Nephron (organoid): ENCODE data around the gene TMEM63B.

Experiments used
- H3K27ac Mint-ChIP-seq, 3 experiments: 2 replicates each; pipeline ENCODE4 v1.8.0; 2020; ENCODE audit warnings: mixed read lengths in 3 of 3, mild to moderate bottlenecking in 2 of 3, moderate library complexity in 1 of 3
- H3K27me3 Mint-ChIP-seq: 2 replicates; pipeline ENCODE4 v1.8.0; 2021; ENCODE audit warnings: low read depth, mild to moderate bottlenecking, moderate library complexity, mixed read lengths
- H3K36me3 Mint-ChIP-seq: 2 replicates; pipeline ENCODE4 v1.8.0; 2020; ENCODE audit warnings: low read depth, mixed read lengths
- H3K4me1 Mint-ChIP-seq: 2 replicates; pipeline ENCODE4 v1.8.0; 2020; ENCODE audit warnings: mixed read lengths
- H3K4me3 Mint-ChIP-seq, 3 experiments: 2 replicates each; pipeline ENCODE4 v1.8.0; 2020; ENCODE audit warnings: mild to moderate bottlenecking in 3 of 3, mixed read lengths in 3 of 3, moderate library complexity in 2 of 3
- H3K9me3 Mint-ChIP-seq: 2 replicates; pipeline ENCODE4 v1.8.0; 2020; ENCODE audit warnings: mixed read lengths
- CTCF ChIP-seq, 3 experiments: fragments of 200-600 bp; sonication (generic); IDR thresholded peaks; one replicate each; pipeline ENCODE4 v1.5.0; 2021; ENCODE audit warnings: antibody characterized with exemption in 3 of 3; ENCODE audit not compliant: unreplicated experiment in 3 of 3

TMEM63B gene

GRCh38 chr6:44110966-44111365, 16.4 kb upstream of the TMEM63B start:
- no peak overlapping the region for H3K4me3 Mint-ChIP-seq
- no peaks in the 10 kb centered on the region for H3K9me3 Mint-ChIP-seq
- H3K36me3 Mint-ChIP-seq: peaks cover 67% of the 10 kb centered on the region
- H3K27ac Mint-ChIP-seq: no peak overlapping the region
- H3K4me1 Mint-ChIP-seq: peaks cover 8% of the 10 kb centered on the region
- no peaks in the 10 kb centered on the region for H3K27me3 Mint-ChIP-seq
- no peak for TF ChIP-seq CTCF (IDR thresholded peaks at IDR 0.05; ENCODE audit: unreplicated experiment in 3 of 3)

- Mint-ChIP-seq H3K27me3 (no peaks in the 10 kb centered on the region), H3K27ac (no peak overlapping the region), H3K4me1 (peaks cover 15% of the 10 kb centered on the region), H3K4me3 (no peak overlapping the region), H3K36me3 (peaks cover 61% of the 10 kb centered on the region), H3K9me3 (no peaks in the 10 kb centered on the region)
- no peak for TF ChIP-seq CTCF (IDR thresholded peaks at IDR 0.05; ENCODE audit: unreplicated experiment in 3 of 3)
Measured at GRCh38 chr6:44111434-44112417, 15.6 kb upstream of the TMEM63B start.

- Mint-ChIP-seq H3K4me1 (peaks cover 25% of the 10 kb centered on the region), H3K36me3 (peaks cover 58% of the 10 kb centered on the region), H3K27me3 (no peaks in the 10 kb centered on the region), H3K4me3 (no peak overlapping the region), H3K9me3 (no peaks in the 10 kb centered on the region), H3K27ac (no peak overlapping the region)
- TF ChIP-seq CTCF (IDR thresholded peaks at IDR 0.05; ENCODE audit: unreplicated experiment in 3 of 3): no peak
Measured at GRCh38 chr6:44113414-44113813, 13.9 kb upstream of the TMEM63B start.

- no peak overlapping the region for H3K4me3 Mint-ChIP-seq
Measured at GRCh38 chr6:44115866-44116265, 11.5 kb upstream of the TMEM63B start.

GRCh38 chr6:44116641-44117382, 10.5 kb upstream of the TMEM63B start:
- Mint-ChIP-seq H3K27me3 (no peaks in the 10 kb centered on the region), H3K27ac (peak overlapping the region; percentile 29 to 36 (median 31)), H3K4me3 (no peak overlapping the region), H3K9me3 (no peaks in the 10 kb centered on the region), H3K4me1 (peaks cover 32% of the 10 kb centered on the region), H3K36me3 (peaks cover 29% of the 10 kb centered on the region)
- no peak for TF ChIP-seq CTCF (IDR thresholded peaks at IDR 0.05; ENCODE audit: unreplicated experiment in 3 of 3)

More at GRCh38 chr6:44115866-44116265, 11.5 kb upstream of the TMEM63B start:
- Mint-ChIP-seq H3K9me3 (no peaks in the 10 kb centered on the region), H3K4me1 (peaks cover 26% of the 10 kb centered on the region), H3K36me3 (peaks cover 38% of the 10 kb centered on the region), H3K27me3 (no peaks in the 10 kb centered on the region), H3K27ac (peak overlapping the region in 2 of 3 experiments; percentile 21 to 31)
- TF ChIP-seq CTCF (IDR thresholded peaks at IDR 0.05; ENCODE audit: unreplicated experiment in 3 of 3): no peak
